Lower leg skin (tissue), 4 donors: ENCODE data around the gene CNIH3. TPM values are rescaled to one million over a fixed set of nuclear protein-coding genes. Genes with fewer than 3 reads are reported as not detected.

Source experiments
- DNase-seq, 2 donors: peaks; one replicate each; pipeline ENCODE4 v3.0.0-alpha.2; 2019; ENCODE audit warnings: low spot score in 2 of 2
- H3K4me3 ChIP-seq: fragments of 200-600 bp; sonication (generic); 2 replicates; pipeline ENCODE4 v1.5.1; 2017; ENCODE audit warnings: mild to moderate bottlenecking, low read depth; ENCODE audit not compliant: poor library complexity, severe bottlenecking
- POLR2A ChIP-seq, 2 donors: fragments of 450-650 bp; IDR thresholded peaks; one replicate each; pipeline ENCODE4 v1.6.1; 2016 to 2017; ENCODE audit warnings: antibody characterized with exemption in 2 of 2, mild to moderate bottlenecking in 1 of 2, moderate library complexity in 1 of 2
- WGBS, 2 donors: methylation state at CpG; one replicate each; pipeline ENCODE4 v1.1.5; 2018; 5-methylcytosine and 5-hydroxymethylcytosine counted together
- intact Hi-C: fragments of 100-400 bp; cut with DNase I; formaldehyde crosslinking; loops from one replicate; pipeline ENCODE4 v1.15.0; 2023; ENCODE audit warnings: low total_unique reads
- total RNA-seq, 4 donors: library from RNA; depleted of rRNA; stranded (reverse); fragments of >200 nt; gene quantifications; one replicate each; pipeline ENCODE4 v1.1.0, GENCODE V29; 2016
- TF ChIP-seq, protein P1 (sequence below), 3 donors: fragments of 450-650 bp; IDR thresholded peaks; one replicate each; pipeline ENCODE4 v1.5.1; 2016; ENCODE audit warnings: antibody characterized with exemption in 3 of 3, mild to moderate bottlenecking in 3 of 3, moderate library complexity in 2 of 3

Gene CNIH3
- total RNA-seq, 4 donors from 2014 or later: 1.4 to 5.1 (median 2.3) TPM

DNA sequence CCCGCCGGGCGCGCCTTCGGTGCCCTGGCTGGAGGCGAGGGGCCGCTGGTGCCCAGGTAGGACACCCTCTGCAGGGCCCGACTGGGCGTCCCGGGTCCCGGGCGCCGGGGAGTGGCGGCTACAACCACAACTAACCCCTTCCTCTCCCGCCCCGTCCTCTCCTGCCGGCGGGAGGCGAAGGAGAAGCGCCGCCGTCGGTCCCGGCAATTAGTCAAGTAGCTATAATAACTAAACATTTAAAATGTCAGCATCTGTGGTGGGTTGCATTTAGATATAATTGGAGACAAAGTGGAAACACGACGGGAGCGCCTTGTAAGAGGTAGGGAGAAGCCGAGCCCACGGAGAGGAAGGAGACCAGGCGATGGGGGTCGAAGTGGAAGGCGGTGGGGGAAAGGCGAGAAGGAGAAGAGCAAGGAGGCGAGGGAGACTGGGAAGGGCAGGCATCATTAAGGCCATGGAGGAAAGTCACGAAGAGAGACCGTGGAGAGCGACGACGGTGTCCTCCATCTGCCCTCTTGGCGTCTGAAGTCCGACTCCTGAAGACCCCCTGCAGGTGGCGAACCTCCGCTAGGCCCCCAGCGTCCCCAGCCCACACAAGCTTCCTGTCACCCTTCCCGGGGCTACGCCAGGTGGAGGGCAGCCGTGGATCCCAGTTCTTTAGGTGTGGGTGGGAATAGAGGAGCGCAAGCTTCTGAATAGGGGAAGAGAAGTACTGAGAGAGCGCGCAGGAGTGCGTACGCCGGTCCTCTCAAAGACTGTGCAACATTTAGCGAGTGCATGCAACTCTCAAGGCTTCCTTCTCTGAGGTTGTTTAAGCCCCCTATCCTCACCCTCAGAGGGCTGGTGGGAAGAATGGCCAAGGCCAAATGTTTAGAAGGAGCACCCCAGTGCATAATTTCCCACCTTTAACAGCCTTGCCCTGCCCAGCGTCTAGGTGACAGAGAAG, 1.6 kb downstream of the CNIH3 start:
- H3K4me3 ChIP-seq: no peak overlapping the region
- DNase-seq: no peak
- intact Hi-C loops: no loop called here
- 6 to 8% methylated on average over 55 of the region's 55 CpGs for WGBS, 2 donors
- no peak for TF ChIP-seq POLR2A (IDR thresholded peaks at IDR 0.05)
- TF ChIP-seq, protein P1, sequence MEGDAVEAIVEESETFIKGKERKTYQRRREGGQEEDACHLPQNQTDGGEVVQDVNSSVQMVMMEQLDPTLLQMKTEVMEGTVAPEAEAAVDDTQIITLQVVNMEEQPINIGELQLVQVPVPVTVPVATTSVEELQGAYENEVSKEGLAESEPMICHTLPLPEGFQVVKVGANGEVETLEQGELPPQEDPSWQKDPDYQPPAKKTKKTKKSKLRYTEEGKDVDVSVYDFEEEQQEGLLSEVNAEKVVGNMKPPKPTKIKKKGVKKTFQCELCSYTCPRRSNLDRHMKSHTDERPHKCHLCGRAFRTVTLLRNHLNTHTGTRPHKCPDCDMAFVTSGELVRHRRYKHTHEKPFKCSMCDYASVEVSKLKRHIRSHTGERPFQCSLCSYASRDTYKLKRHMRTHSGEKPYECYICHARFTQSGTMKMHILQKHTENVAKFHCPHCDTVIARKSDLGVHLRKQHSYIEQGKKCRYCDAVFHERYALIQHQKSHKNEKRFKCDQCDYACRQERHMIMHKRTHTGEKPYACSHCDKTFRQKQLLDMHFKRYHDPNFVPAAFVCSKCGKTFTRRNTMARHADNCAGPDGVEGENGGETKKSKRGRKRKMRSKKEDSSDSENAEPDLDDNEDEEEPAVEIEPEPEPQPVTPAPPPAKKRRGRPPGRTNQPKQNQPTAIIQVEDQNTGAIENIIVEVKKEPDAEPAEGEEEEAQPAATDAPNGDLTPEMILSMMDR (IDR thresholded peaks at IDR 0.05): no peak

DNA sequence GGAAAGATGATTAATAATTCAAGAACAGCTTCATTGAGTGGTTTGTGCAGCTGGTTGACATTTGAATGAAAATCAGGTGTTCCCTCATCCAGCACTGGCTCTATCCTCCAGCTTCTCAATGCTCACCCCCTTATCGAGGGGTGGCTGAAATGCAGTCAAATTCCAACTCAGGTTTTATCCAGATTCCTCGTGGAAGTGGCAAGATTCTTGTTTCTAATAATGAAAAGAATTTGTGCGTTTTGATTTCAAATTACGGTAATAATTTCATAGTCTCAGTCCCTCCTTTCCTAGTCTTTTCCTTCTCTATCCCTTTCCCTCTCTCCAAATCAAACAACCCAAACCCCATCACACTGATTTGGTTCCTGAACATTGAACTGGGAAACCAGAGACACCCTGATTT, 3.1 kb downstream of the CNIH3 start:
- no peak overlapping the region for H3K4me3 ChIP-seq
- DNase-seq: no peak
- WGBS, 2 donors: 76 to 80% methylated on average over 4 of the region's 4 CpGs
- intact Hi-C loops: no loop called here
- TF ChIP-seq, protein P1 (IDR thresholded peaks at IDR 0.05): no peak
- TF ChIP-seq POLR2A (IDR thresholded peaks at IDR 0.05): no peak

DNA sequence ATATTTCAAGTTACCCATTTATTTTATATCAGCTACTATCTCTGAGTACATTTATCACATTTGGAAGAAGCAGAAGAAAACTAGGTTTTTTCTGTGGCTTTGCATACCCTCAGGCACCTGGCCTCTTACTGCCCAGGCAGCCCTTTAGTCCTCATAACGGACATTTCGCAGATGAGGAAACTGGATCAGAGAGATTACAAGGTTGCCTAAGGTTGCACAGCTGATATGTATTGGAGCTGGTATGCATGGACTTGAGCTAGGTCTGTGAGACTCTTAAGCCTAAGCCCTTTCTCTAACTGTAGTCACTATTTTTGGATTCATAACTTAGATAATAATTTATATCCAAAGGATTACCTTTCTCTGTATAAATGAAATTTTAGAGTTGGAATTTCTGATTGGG, 4.0 kb downstream of the CNIH3 start:
- intact Hi-C loops: no loop called here
- TF ChIP-seq POLR2A (IDR thresholded peaks at IDR 0.05): no peak
- TF ChIP-seq, protein P1 (IDR thresholded peaks at IDR 0.05): no peak
- WGBS, 2 donors: 61 to 70% methylated on average over 2 of the region's 2 CpGs
- DNase-seq: no peak
- H3K4me3 ChIP-seq: no peak overlapping the region

DNA sequence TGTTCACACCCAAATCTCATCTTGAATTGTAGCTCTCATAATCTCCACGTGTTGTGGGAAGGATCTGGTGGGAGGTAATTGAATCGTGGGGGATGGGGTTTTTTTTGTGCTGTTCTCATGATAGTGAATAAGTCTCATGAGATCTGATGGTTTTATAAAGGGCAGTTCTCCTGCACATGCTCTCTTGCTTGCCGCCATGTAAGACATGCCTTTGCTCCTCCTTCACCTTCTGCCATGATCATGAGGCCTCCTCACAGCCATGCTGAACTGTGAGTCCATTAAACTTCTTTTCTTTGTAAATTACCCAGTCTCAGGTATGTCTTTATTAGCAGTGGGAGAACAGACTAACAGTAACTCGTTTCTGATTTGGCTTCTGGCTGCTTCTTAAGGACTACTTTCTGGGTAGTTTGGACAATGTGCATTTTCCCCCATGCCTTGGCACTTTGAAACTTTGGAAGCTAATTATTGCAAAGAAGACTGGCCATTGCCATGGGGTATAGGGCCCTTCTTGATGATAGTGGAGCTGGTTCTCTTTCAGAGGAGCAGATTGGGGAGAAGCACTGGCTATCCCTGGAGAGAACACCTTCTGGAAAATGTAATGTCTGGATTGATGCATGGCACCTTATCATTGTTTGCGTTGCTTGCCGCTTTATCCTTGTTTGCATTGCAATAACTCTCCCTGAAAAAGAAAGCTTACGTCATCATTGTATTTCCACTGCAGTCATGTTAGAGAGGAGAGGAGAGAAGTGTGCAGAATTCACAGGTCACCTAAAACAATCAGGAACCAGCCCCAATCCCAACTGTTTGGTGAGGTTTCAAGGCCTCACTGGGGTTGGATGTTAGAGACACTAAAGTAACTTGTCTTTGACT, 5.9 kb downstream of the CNIH3 start:
- DNase-seq: no peak
- 87 to 94% methylated on average over 7 of the region's 7 CpGs for WGBS, 2 donors
- no peak overlapping the region for H3K4me3 ChIP-seq
- intact Hi-C loops: no loop called here
- TF ChIP-seq POLR2A (IDR thresholded peaks at IDR 0.05): no peak
- TF ChIP-seq, protein P1 (IDR thresholded peaks at IDR 0.05): no peak

DNA sequence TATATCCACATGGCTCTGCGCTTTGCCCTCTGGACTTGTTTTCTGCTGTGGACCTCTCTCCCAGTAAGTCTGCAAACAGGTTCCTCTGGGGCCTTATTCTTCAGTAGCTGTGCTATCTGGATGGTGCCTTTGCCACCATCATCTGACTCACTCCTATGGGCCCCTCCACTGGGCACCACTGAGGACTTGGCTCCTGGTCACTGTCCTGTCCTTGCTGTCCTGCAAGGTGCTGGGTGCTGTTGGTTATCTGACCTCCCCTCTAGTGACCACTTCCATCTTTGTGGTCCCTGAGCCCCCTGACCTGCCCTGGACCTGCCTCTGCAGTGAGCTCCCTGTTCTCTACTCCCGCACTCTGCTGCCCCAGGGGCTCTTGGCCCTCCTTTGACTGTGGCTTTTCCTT, 6.7 kb downstream of the CNIH3 start:
- WGBS, 2 donors: 97 to 98% methylated on average over 2 of the region's 2 CpGs
- intact Hi-C loops: no loop called here

More for the DNA sequence above, 6.7 kb downstream of the CNIH3 start:
- no peak overlapping the region for H3K4me3 ChIP-seq
- DNase-seq: no peak
- TF ChIP-seq, protein P1 (IDR thresholded peaks at IDR 0.05): no peak
- TF ChIP-seq POLR2A (IDR thresholded peaks at IDR 0.05): no peak
